B cell (primary cell): ENCODE results near the gene CDT1. TPM values are rescaled to one million over a fixed set of nuclear protein-coding genes. Genes with fewer than 3 reads are reported as not detected.
A peak's percentile ranks its signal among the peaks of the same experiment; 100 is the strongest.

ENCODE experiments used
- ATAC-seq: fragments of 200-7000 bp; cut with Tn5 transposase; one replicate; pipeline ENCODE4 v1.10.0; 2021; ENCODE audit warnings: low read depth, mild to moderate bottlenecking, moderate number of reproducible peaks, moderate library complexity
- CTCF ChIA-PET: fragments of 350-600 bp; sonication (Branson Sonifier 250); formaldehyde crosslinking; loops from one replicate; lab custom pipeline; 2021; ENCODE audit warnings: antibody characterized with exemption, inconsistent platforms; lab: Charles Lee
- POLR2A ChIA-PET: fragments of 350-600 bp; sonication (Branson Sonifier 250); formaldehyde crosslinking; loops from one replicate; lab custom pipeline; 2021; ENCODE audit warnings: antibody characterized with exemption; lab: Charles Lee
- DNase-seq: peaks from one replicate; pipeline ENCODE4 v3.0.0; 2013
- H2AFZ ChIP-seq: 2 replicates; pipeline ENCODE4 v1.6.1; 2012; ENCODE audit warnings: mild to moderate bottlenecking, low read depth, low read length; ENCODE audit not compliant: insufficient read depth, poor library complexity, severe bottlenecking
- H3K27ac ChIP-seq, 2 donors: 1 replicate in 1 of 2; 2 replicates in 1 of 2; pipeline ENCODE4 v1.5.1; 2012 to 2013; ENCODE audit warnings: low read length in 2 of 2, mild to moderate bottlenecking in 2 of 2, moderate library complexity in 1 of 2
- H3K27me3 ChIP-seq, 4 experiments: fragments of 200-600 bp in 1 of 4; sonication (generic) in 1 of 4; replicated peaks in 1 of 4; 1 replicate in 2 of 4; 2 replicates in 2 of 4; pipeline versions ENCODE4 v1.6.1 to v1.7.0; 2013 to 2016; ENCODE audit warnings: low read length in 3 of 4, mild to moderate bottlenecking in 2 of 4, mixed read lengths in 1 of 4, moderate library complexity in 1 of 4; ENCODE audit not compliant: insufficient read depth in 4 of 4, control insufficient read depth in 3 of 4; ENCODE audit errors: control extremely low read depth in 1 of 4
- H3K36me3 ChIP-seq, 2 experiments: replicated peaks in 1 of 2; 1 replicate in 1 of 2; 2 replicates in 1 of 2; pipeline versions ENCODE4 v1.6.1 to v1.7.1; 2013; ENCODE audit warnings: low read length in 1 of 2; ENCODE audit not compliant: insufficient read depth in 2 of 2, control insufficient read depth in 1 of 2; ENCODE audit errors: control extremely low read depth in 1 of 2, extremely low read depth in 1 of 2
- H3K4me1 ChIP-seq, 2 donors: fragments of 200-600 bp in 1 of 2; sonication (generic) in 1 of 2; 1 replicate in 1 of 2; 2 replicates in 1 of 2; pipeline versions ENCODE4 v1.5.1 to v1.6.1; 2013 to 2017; ENCODE audit warnings: low read length in 2 of 2; ENCODE audit not compliant: control insufficient read depth in 2 of 2, insufficient read depth in 2 of 2
- H3K4me2 ChIP-seq: replicated peaks from 2 replicates; pipeline ENCODE3; 2012; ENCODE audit warnings: mild to moderate bottlenecking, low read depth, low read length; ENCODE audit not compliant: poor library complexity, severe bottlenecking
- H3K4me3 ChIP-seq, 5 experiments: fragments of 200-600 bp in 1 of 5; sonication (generic) in 1 of 5; 1 replicate in 3 of 5; 2 replicates in 2 of 5; pipeline versions ENCODE4 v1.5.1 to v1.7.0; 2011 to 2016; ENCODE audit warnings: low read length in 4 of 5, mild to moderate bottlenecking in 4 of 5, low read depth in 2 of 5, control low read depth in 1 of 5, moderate library complexity in 1 of 5; ENCODE audit not compliant: insufficient read depth in 1 of 5; ENCODE audit errors: control extremely low read depth in 1 of 5, extremely low read depth in 1 of 5
- H3K79me2 ChIP-seq: fragments of 200-600 bp; sonication (generic); one replicate; pipeline ENCODE4 v1.6.0; 2016; ENCODE audit warnings: low read length; ENCODE audit not compliant: control insufficient read depth, insufficient read depth
- H3K9ac ChIP-seq: fragments of 200-600 bp; sonication (generic); 2 replicates; pipeline ENCODE4 v1.6.1; 2017; ENCODE audit warnings: mild to moderate bottlenecking, low read length, moderate library complexity
- H3K9me3 ChIP-seq, 3 donors: one replicate each; pipeline versions ENCODE4 v1.6.1 to v1.7.1; 2013; ENCODE audit warnings: low read length in 2 of 3; ENCODE audit not compliant: control insufficient read depth in 2 of 3, insufficient read depth in 1 of 3; ENCODE audit errors: control extremely low read depth in 1 of 3
- H4K20me1 ChIP-seq: 2 replicates; pipeline ENCODE4 v1.6.0; 2012; ENCODE audit warnings: mild to moderate bottlenecking, low read length; ENCODE audit not compliant: insufficient read depth, control insufficient read depth, poor library complexity, severe bottlenecking
- H3K27ac Mint-ChIP-seq: one replicate; pipeline ENCODE4 v1.8.0; 2021; ENCODE audit warnings: mixed read lengths
- H3K27me3 Mint-ChIP-seq: one replicate; pipeline ENCODE4 v1.8.0; 2021; ENCODE audit warnings: mixed read lengths
- H3K4me1 Mint-ChIP-seq: one replicate; pipeline ENCODE4 v1.8.0; 2021; ENCODE audit warnings: mixed read lengths
- H3K4me3 Mint-ChIP-seq: one replicate; pipeline ENCODE4 v1.8.0; 2021; ENCODE audit warnings: mixed read lengths
- H3K9me3 Mint-ChIP-seq: one replicate; pipeline ENCODE4 v1.8.0; 2022; ENCODE audit warnings: mixed read lengths; ENCODE audit not compliant: insufficient read depth
- WGBS: methylation state at CpG from one replicate; pipeline ENCODE4 v1.1.5; 2013; ENCODE audit warnings: missing lambda C conversion rate; ENCODE audit not compliant: insufficient coverage; 5-methylcytosine and 5-hydroxymethylcytosine counted together
- intact Hi-C: fragments of 100-400 bp; cut with micrococcal nuclease; formaldehyde crosslinking; loops from one replicate; pipeline ENCODE4 v1.10.0; 2022
- polyA plus RNA-seq: library from polyadenylated mRNA; depleted of rRNA; stranded (reverse); fragments of >200 nt; gene quantifications from 2 replicates; pipeline ENCODE4 v1.2.3, GENCODE V29; 2012
- total RNA-seq, 2 donors: library from RNA; stranded (reverse); fragments of 120-200 nt in 1 of 2; gene quantifications; 1 replicate in 1 of 2; 2 replicates in 1 of 2; pipeline versions ENCODE4 v1.2.3 to v1.2.4, GENCODE V29; 2013 to 2022
- TF ChIP-seq, protein P1 (sequence below): fragments of 200-600 bp; IDR thresholded peaks from one replicate; pipeline ENCODE4 v1.8.0; 2022; ENCODE audit warnings: antibody characterized with exemption, mild to moderate bottlenecking

Gene CDT1
- total and polyA plus RNA-seq, 2 donors (not counting 1 experiment from before 2014, with no cell fraction given) = 0.27 to 0.36 TPM

DNA sequence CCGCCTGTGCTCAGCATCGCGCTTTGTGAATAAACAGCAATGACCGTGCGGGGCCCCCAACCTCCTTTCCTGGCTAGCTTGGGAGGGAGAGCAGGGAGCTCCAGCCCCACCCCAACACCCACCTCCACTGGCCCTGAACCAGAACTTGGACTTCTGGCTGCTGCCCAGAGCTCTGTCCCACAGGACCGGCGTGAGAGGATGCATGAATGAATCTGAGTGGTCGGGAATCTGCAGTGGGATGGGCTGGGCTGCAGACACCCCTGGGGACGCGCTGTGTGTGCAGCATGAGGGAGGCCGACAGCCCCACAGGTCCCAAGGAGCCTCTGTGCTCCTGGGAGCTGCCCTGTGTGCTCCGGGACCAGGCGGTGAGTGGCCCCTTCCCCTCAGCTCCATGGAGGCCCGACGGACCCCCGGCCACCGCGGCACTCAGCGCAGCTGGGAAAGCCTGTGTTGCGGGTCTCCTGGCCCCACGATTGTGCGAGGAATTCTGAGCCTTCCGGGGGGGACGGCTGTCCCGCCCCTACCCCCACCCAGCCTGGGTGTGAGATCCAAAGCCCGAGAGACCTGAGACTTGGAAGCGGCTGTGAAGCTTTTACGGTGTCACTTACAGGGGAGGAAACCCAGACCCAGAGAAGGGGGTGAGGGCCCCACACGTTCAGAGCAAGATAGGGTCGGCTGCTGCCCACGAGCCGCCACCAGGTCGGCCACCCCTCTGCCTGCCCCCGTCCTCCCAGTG is 24.0 kb upstream of the CDT1 start:
- no peaks in the 10 kb centered on the region for H3K27me3 ChIP-seq
- peak overlapping the region; percentile 95 for H3K4me2 ChIP-seq
- H3K36me3 ChIP-seq = peaks cover 0 to 10% of the 10 kb centered on the region in 2 experiments
- H3K79me2 ChIP-seq = peaks cover 66% of the 10 kb centered on the region
- H3K27ac Mint-ChIP-seq = peak overlapping the region; percentile 84
- DNase-seq (no peak), ATAC-seq (no peak)
- no peak overlapping the region for H3K4me3 Mint-ChIP-seq
- peaks cover 73% of the 10 kb centered on the region for H4K20me1 ChIP-seq
- ChIA-PET POLR2A (interaction anchor here (1.7 to 2.1 kb wide), 2 partner anchors 9 to 30 kb away, joined by 7 read pairs; no protein-coding TSS in a partner anchor), CTCF (interaction anchor here (0.6 to 9.9 kb wide), 7 partner anchors 10 to 436 kb away, joined by 3 to 138 read pairs (median 14); partner anchors contain the start of gene TRAPPC2L)
- H2AFZ ChIP-seq = no peak overlapping the region
- peaks cover 50 to 64% of the 10 kb centered on the region in 2 donors for H3K4me1 ChIP-seq
- H3K9me3 Mint-ChIP-seq = no peaks in the 10 kb centered on the region
- H3K4me3 ChIP-seq = no peak overlapping the region
- no peaks in the 10 kb centered on the region for H3K27me3 Mint-ChIP-seq
- intact Hi-C loops = loop anchor here (5.0 to 10.0 kb wide), 3 partner anchors 145 to 325 kb away; partner anchors contain the start of genes IL17C, ZC3H18 and ZFPM1
- H3K9ac ChIP-seq = no peak overlapping the region
- H3K9me3 ChIP-seq = no peaks in the 10 kb centered on the region
- 81% methylated on average over 25 of the region's 34 CpGs for WGBS
- H3K27ac ChIP-seq = peak overlapping the region; percentile 72 to 77
- H3K4me1 Mint-ChIP-seq = peaks cover 57% of the 10 kb centered on the region
- TF ChIP-seq, protein P1, sequence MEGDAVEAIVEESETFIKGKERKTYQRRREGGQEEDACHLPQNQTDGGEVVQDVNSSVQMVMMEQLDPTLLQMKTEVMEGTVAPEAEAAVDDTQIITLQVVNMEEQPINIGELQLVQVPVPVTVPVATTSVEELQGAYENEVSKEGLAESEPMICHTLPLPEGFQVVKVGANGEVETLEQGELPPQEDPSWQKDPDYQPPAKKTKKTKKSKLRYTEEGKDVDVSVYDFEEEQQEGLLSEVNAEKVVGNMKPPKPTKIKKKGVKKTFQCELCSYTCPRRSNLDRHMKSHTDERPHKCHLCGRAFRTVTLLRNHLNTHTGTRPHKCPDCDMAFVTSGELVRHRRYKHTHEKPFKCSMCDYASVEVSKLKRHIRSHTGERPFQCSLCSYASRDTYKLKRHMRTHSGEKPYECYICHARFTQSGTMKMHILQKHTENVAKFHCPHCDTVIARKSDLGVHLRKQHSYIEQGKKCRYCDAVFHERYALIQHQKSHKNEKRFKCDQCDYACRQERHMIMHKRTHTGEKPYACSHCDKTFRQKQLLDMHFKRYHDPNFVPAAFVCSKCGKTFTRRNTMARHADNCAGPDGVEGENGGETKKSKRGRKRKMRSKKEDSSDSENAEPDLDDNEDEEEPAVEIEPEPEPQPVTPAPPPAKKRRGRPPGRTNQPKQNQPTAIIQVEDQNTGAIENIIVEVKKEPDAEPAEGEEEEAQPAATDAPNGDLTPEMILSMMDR = no peak
